Neutrophil (primary cell): ENCODE measurements around the gene HMGCS1.

Source experiments
- H3K27ac ChIP-seq: fragments of 200-600 bp; sonication (generic); 2 replicates; pipeline ENCODE4 v1.5.1; 2016; ENCODE audit warnings: mild to moderate bottlenecking, moderate library complexity
- H3K27me3 ChIP-seq: fragments of 200-600 bp; sonication (generic); 2 replicates; pipeline ENCODE4 v1.6.0; 2016; ENCODE audit warnings: mild to moderate bottlenecking
- H3K36me3 ChIP-seq: fragments of 200-600 bp; sonication (generic); 2 replicates; pipeline ENCODE4 v1.5.1; 2017
- H3K4me1 ChIP-seq, 2 experiments: fragments of 200-600 bp in 1 of 2; sonication (generic) in 1 of 2; 1 replicate in 1 of 2; 2 replicates in 1 of 2; pipeline versions ENCODE4 v1.5.1 to v1.6.1; 2013 to 2016; ENCODE audit warnings: low read depth in 1 of 2, low read length in 1 of 2, mild to moderate bottlenecking in 1 of 2, moderate library complexity in 1 of 2; ENCODE audit not compliant: control insufficient read depth in 1 of 2, insufficient read depth in 1 of 2
- H3K4me3 ChIP-seq, 2 experiments: fragments of 200-600 bp in 1 of 2; sonication (generic) in 1 of 2; 1 replicate in 1 of 2; 2 replicates in 1 of 2; pipeline ENCODE4 v1.5.1; 2013 to 2016; ENCODE audit warnings: low read depth in 1 of 2, low read length in 1 of 2, mild to moderate bottlenecking in 1 of 2, moderate library complexity in 1 of 2
- H3K9me3 ChIP-seq: fragments of 200-600 bp; sonication (generic); 2 replicates; pipeline ENCODE4 v1.5.1; 2016
- CTCF ChIP-seq: fragments of 200-600 bp; sonication (generic); IDR thresholded peaks from 2 replicates; pipeline ENCODE4 v1.5.1; 2016; ENCODE audit warnings: antibody characterized with exemption

HMGCS1 gene

GRCh38 chr5:43316421-43316820 is 3.2 kb upstream of the HMGCS1 start:
- Histone ChIP-seq H3K9me3 (no peaks in the 10 kb centered on the region), H3K4me1 (peaks cover 16 to 17% of the 10 kb centered on the region in 2 experiments)
- no peak for TF ChIP-seq CTCF

GRCh38 chr5:43315682-43316081 is 2.5 kb upstream of the HMGCS1 start:
- Histone ChIP-seq H3K9me3 (no peaks in the 10 kb centered on the region), H3K4me1 (peaks cover 16 to 17% of the 10 kb centered on the region in 2 experiments), H3K27ac (no peak overlapping the region), H3K4me3 (no peak overlapping the region), H3K36me3 (no peaks in the 10 kb centered on the region), H3K27me3 (peaks cover 6% of the 10 kb centered on the region)
- TF ChIP-seq CTCF, result no peak

More at GRCh38 chr5:43316421-43316820, 3.2 kb upstream of the HMGCS1 start:
- Histone ChIP-seq H3K4me3 (no peak overlapping the region), H3K27me3 (peaks cover 6% of the 10 kb centered on the region), H3K36me3 (no peaks in the 10 kb centered on the region), H3K27ac (no peak overlapping the region)

GRCh38 chr5:43315263-43315662 is 2.1 kb upstream of the HMGCS1 start:
- Histone ChIP-seq H3K4me1 (peaks cover 16 to 17% of the 10 kb centered on the region in 2 experiments), H3K27ac (no peak overlapping the region), H3K9me3 (no peaks in the 10 kb centered on the region), H3K4me3 (no peak overlapping the region), H3K27me3 (peaks cover 6% of the 10 kb centered on the region), H3K36me3 (no peaks in the 10 kb centered on the region)
- TF ChIP-seq CTCF, result no peak

GRCh38 chr5:43314724-43315123 is 1.5 kb upstream of the HMGCS1 start:
- H3K9me3 ChIP-seq, result no peaks in the 10 kb centered on the region
- TF ChIP-seq CTCF, result no peak
- H3K27ac ChIP-seq, result no peak overlapping the region
- peaks cover 6% of the 10 kb centered on the region for H3K27me3 ChIP-seq
- peaks cover 16 to 17% of the 10 kb centered on the region in 2 experiments for H3K4me1 ChIP-seq
- H3K4me3 ChIP-seq, result no peak overlapping the region
- H3K36me3 ChIP-seq, result no peaks in the 10 kb centered on the region

GRCh38 chr5:43313854-43314457 is 744 bp upstream of the HMGCS1 start:
- Histone ChIP-seq H3K27ac (peak overlapping the region; percentile 96), H3K36me3 (no peaks in the 10 kb centered on the region), H3K27me3 (peaks cover 6% of the 10 kb centered on the region), H3K9me3 (no peaks in the 10 kb centered on the region), H3K4me1 (peaks cover 16 to 17% of the 10 kb centered on the region in 2 experiments), H3K4me3 (peak overlapping the region; percentile 84 to 93)
- no peak for TF ChIP-seq CTCF
